WERI-Rb-1 (cell line): ENCODE measurements around the gene RPTOR.

Experiments used
- DNase-seq: peaks from one replicate; pipeline ENCODE4 v3.0.0-alpha.2; 2020
- H3K27ac ChIP-seq: fragments of 250-450 bp; sonication (Bioruptor Pico); 2 replicates; pipeline ENCODE4 v1.5.1; 2020; ENCODE audit warnings: mild to moderate bottlenecking, moderate library complexity
- H3K27me3 ChIP-seq: fragments of 250-450 bp; sonication (Bioruptor Pico); 2 replicates; pipeline ENCODE4 v1.5.1; 2021; ENCODE audit warnings: mild to moderate bottlenecking, low read depth, moderate library complexity; ENCODE audit not compliant: insufficient read depth, severe bottlenecking
- H3K36me3 ChIP-seq: fragments of 250-450 bp; sonication (Bioruptor Pico); 2 replicates; pipeline ENCODE4 v1.5.1; 2020; ENCODE audit warnings: mild to moderate bottlenecking, moderate library complexity
- H3K4me3 ChIP-seq: 2 replicates; pipeline ENCODE4 v1.5.1; 2011; ENCODE audit warnings: low read depth, mild to moderate bottlenecking, control low read depth, low read length
- H3K9me3 ChIP-seq: fragments of 250-450 bp; sonication (Bioruptor Pico); 2 replicates; pipeline ENCODE4 v1.5.1; 2021; ENCODE audit warnings: mild to moderate bottlenecking, moderate library complexity; ENCODE audit not compliant: severe bottlenecking
- TF ChIP-seq, protein P1 (sequence below): IDR thresholded peaks from 2 replicates; pipeline ENCODE4 v1.5.1; 2011; ENCODE audit warnings: low read depth, mild to moderate bottlenecking, control low read depth, inconsistent platforms, low read length

RPTOR gene

DNA sequence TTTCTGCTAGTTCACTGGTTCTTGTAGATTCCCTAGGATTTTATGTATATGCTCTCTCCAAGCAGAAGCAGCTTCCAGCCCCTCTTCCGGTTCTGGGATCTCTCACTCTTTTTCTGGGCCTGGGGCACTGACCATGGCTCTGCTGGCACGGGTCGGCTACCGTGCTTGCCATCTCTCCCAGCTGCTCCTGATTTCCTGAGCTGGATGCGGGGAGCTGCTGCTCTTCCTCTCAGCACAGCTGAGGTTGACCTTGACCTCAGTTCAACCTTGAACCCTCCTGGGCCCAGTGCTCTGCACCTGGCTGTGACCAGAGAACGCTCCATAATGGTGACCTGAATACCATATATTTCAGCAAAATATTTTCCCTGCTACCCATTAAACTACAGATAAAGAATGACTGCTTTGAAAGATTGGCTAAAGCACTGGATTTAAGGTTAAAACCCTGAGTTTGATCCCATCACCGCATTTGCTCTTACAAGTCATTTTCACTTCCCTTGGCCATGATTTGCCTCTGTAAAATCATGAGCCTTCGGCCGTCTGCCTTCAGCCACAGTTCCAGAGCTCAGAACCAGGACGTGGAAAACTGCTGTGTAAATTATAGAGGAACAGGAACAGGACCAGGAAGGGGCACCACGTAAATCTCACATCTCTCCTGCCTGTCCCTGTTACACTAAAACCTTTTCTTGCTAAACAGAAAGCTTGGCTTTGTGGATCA is 316.2 kb downstream of the RPTOR start:
- no peak for DNase-seq
- H3K27me3 ChIP-seq = no peaks in the 10 kb centered on the region
- TF ChIP-seq, protein P1, sequence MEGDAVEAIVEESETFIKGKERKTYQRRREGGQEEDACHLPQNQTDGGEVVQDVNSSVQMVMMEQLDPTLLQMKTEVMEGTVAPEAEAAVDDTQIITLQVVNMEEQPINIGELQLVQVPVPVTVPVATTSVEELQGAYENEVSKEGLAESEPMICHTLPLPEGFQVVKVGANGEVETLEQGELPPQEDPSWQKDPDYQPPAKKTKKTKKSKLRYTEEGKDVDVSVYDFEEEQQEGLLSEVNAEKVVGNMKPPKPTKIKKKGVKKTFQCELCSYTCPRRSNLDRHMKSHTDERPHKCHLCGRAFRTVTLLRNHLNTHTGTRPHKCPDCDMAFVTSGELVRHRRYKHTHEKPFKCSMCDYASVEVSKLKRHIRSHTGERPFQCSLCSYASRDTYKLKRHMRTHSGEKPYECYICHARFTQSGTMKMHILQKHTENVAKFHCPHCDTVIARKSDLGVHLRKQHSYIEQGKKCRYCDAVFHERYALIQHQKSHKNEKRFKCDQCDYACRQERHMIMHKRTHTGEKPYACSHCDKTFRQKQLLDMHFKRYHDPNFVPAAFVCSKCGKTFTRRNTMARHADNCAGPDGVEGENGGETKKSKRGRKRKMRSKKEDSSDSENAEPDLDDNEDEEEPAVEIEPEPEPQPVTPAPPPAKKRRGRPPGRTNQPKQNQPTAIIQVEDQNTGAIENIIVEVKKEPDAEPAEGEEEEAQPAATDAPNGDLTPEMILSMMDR = no peak
- no peaks in the 10 kb centered on the region for H3K9me3 ChIP-seq
- no peak overlapping the region for H3K4me3 ChIP-seq
- H3K27ac ChIP-seq = no peak overlapping the region
- H3K36me3 ChIP-seq = peaks cover 28% of the 10 kb centered on the region

- H3K27me3 ChIP-seq = no peaks in the 10 kb centered on the region
- H3K4me3 ChIP-seq = no peak overlapping the region
- no peaks in the 10 kb centered on the region for H3K9me3 ChIP-seq
- DNase-seq = no peak
- TF ChIP-seq, protein P1 = no peak
- no peak overlapping the region for H3K27ac ChIP-seq
- peaks cover 22% of the 10 kb centered on the region for H3K36me3 ChIP-seq
Measured at GRCh38 chr17:80861418-80861815, 316.8 kb downstream of the RPTOR start.

DNA sequence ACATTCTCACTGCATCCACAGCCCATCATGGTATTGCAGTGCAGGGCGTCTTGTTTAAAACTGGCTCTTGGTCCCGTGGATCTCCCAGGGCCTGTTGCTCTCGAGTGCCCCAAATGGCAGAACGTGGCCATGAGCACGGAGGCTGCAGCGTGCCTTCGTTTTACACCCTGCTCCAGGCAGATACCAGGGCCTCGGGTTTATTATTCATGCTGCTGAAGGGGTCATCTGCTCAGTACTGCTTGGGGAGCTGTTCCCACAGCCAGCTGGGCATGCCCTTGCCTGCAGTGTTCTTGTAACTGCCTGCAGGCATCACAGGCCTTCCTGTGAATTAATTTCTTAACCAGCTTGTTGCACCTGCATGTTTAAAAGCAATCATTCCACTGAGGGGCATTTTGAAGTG is 317.3 kb downstream of the RPTOR start:
- H3K27ac ChIP-seq = no peak overlapping the region
- peaks cover 21% of the 10 kb centered on the region for H3K36me3 ChIP-seq
- peak; percentile 48 for DNase-seq
- no peaks in the 10 kb centered on the region for H3K27me3 ChIP-seq
- H3K4me3 ChIP-seq = no peak overlapping the region
- TF ChIP-seq, protein P1 = peak; percentile 62
- no peaks in the 10 kb centered on the region for H3K9me3 ChIP-seq

- TF ChIP-seq, protein P1 = no peak
- DNase-seq = no peak
- H3K27me3 ChIP-seq = no peaks in the 10 kb centered on the region
- no peaks in the 10 kb centered on the region for H3K9me3 ChIP-seq
- peaks cover 21% of the 10 kb centered on the region for H3K36me3 ChIP-seq
- H3K4me3 ChIP-seq = no peak overlapping the region
- no peak overlapping the region for H3K27ac ChIP-seq
Measured at GRCh38 chr17:80862481-80862961, 317.9 kb downstream of the RPTOR start.

DNA sequence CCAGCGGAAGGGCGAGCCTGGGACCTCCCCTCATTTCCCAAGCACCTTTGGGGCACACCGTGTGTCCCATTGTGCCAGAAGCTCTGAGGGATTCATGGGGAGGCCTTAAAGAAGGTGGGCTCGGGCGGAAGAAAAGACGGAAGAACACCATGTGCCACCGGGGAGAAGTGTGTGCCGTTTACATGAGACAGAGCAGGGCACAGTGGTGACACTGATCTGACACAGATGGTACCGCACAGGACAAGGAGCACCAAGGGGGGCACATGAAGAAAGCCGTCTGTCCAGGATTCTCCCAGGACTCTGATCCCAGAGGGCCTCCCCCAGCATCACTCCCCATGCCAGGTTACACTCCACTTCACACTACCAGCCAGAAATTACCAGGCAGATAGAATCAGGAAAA is 318.3 kb downstream of the RPTOR start:
- no peaks in the 10 kb centered on the region for H3K9me3 ChIP-seq
- peaks cover 21% of the 10 kb centered on the region for H3K36me3 ChIP-seq
- no peak overlapping the region for H3K27ac ChIP-seq
- TF ChIP-seq, protein P1 = no peak
- no peak overlapping the region for H3K4me3 ChIP-seq
- DNase-seq = no peak
- H3K27me3 ChIP-seq = no peaks in the 10 kb centered on the region

- DNase-seq = no peak
- H3K36me3 ChIP-seq = peaks cover 21% of the 10 kb centered on the region
- TF ChIP-seq, protein P1 = no peak
Measured at GRCh38 chr17:80863626-80864025, 319.0 kb downstream of the RPTOR start.

More at GRCh38 chr17:80863626-80864025, 319.0 kb downstream of the RPTOR start:
- Histone ChIP-seq H3K4me3 (no peak overlapping the region), H3K27me3 (no peaks in the 10 kb centered on the region), H3K27ac (no peak overlapping the region), H3K9me3 (no peaks in the 10 kb centered on the region)
